IPS-11a (cell line): ENCODE results near the gene MYH16.
"Not testable (repeated sequence)": the region's sequence is repeated elsewhere in the genome, so short reads cannot be mapped to it uniquely, and the experiment has no call there.

Experiments
- H3K4me3 ChIP-seq: one replicate; pipeline ENCODE4 v1.5.1; 2013; ENCODE audit warnings: low read depth, low read length, control low read depth

The MYH16 gene

DNA sequence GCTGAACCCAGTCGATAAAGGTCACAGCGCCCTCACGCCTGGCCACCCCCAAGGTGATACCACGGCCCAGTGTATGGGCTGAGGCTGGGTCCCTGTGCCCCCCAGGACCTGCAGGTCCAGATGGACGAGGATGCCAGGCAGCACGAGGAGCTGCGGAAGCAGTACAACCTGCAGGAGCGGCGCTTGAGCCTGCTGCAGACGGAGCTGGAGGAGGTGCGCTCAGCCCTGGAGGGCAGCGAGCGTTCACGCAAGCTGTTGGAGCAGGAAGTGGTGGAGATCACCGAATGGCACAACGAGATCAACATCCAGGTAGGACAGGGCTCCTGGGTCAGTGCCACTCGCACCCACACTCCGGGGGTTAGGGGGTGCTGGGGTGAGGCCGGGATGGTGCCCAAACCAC is 28.9 kb downstream of the MYH16 start:
- H3K4me3 ChIP-seq, result no peak overlapping the region

DNA sequence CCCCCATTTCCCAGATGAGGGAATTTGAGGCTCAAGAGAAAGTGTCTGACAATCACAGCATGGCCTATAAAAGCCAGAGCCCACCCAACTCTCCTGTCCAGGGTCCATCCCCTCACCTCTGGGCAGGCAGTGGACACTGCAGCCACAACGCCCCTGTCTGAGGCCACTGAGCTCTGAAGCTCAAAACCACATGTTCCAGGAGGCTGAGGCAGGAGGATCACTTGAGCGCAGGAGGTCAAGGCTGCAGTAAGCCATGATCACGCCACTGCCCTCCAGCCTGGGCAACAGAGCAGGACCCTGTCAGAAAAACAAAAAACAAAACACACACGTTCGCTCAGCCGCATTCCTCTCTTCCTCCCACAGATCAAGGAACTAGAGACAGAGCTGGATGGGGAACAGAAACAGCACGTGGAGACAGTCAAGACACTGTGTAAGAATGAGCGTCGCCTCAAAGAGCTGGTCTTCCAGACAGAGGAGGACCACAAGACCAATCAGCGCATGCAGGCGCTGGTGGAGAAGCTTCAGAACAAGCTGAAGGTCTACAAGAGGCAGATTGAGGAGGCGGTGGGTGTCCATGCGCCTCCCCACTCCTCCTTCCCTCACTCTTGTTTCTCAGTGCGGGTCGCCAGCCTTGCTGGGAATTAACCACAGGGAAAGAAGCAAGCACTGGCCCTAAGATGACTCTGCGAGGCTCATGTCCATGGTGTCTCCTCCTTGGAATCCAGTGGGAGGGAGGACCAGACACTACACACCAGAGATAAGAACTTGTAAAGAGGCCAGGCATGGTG is 33.0 kb downstream of the MYH16 start:
- no peak overlapping the region for H3K4me3 ChIP-seq

DNA sequence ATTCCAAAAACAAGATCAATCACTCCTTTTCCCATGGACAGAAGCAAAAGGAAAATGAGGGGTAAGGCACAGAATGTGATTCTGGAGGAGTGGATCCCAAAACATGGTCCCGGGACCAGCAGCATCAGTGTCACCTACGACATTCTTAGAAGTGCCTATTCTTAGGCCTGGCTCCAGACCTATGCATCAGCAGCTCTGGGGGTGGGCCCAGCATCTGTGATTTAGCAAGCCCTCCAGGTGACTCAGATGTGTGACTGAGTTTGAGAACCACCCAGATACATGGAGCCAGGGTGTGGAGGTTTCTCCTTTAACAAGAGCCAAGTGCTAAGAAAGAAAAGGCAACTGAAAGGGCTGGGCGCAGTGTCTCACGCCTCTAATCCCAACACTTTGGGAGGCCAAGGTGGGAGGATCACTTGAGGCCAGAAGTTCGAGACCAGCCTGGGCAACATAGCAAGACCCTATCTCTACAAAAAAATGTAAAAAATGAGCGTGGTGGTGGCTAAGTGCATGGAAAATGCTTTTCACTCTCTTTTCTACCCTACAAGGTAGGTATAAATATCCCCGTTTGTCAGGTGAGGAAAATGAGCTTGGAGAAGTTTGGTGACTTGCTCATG is 35.9 kb downstream of the MYH16 start:
- H3K4me3 ChIP-seq, result no peak overlapping the region

DNA sequence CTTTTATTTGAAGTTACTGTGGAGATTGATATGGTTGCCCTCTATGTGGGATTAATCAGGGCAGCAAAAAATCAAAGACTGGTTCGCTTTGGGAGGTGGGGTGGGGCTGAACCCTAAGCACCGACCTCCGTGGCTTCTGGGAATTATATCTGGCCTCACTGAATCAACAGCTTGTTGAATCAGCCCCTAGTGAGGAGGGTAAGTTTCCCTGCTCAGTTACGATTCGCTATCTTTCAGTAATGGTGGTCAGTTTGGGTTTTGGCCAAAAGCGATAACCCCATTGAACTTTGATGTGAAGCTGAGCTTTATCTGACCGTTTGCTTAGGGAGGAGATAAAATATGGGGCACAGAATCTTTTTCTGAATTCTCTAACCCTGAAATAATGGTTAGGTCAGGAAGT is 36.5 kb downstream of the MYH16 start:
- H3K4me3 ChIP-seq, result no peak overlapping the region

DNA sequence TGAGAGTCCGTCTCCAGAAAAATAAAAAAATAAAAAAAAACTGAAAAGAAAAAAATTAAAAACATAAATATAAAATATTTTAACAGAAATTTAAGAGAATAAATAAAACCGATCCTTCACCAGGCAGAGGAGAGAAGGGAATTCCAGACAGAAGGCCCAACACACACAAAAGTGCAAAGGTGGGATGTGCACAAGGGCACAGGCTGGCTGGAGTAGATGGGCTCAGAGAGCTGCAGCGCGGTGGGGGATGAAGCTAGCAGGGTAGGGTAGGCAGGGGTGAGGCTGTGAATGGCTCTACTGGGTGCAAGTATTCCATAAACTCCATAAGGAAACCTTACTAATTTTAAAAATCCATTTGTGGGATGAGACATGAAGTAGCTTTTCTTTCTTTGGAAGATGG is 37.4 kb downstream of the MYH16 start:
- H3K4me3 ChIP-seq, result no peak overlapping the region

DNA sequence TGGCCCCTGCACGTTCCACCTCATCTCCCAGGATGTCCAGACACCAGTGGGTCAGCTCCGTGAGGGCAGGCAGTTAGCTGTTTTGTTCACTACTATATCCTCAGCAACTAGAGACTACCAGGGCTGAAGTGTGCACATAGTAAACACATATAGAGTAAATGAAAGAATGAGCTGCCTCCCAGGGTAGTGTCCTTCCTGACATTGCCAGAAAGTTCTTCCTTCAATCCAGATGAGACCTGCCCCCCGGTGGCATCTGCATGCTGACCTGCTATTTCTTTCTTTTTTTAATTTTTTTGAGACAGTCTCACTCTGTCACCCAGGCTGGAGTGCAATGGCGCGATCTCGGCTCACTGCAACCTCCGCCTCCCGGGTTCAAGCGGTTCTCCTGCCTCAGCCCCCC is 39.1 kb downstream of the MYH16 start:
- no peak overlapping the region for H3K4me3 ChIP-seq

DNA sequence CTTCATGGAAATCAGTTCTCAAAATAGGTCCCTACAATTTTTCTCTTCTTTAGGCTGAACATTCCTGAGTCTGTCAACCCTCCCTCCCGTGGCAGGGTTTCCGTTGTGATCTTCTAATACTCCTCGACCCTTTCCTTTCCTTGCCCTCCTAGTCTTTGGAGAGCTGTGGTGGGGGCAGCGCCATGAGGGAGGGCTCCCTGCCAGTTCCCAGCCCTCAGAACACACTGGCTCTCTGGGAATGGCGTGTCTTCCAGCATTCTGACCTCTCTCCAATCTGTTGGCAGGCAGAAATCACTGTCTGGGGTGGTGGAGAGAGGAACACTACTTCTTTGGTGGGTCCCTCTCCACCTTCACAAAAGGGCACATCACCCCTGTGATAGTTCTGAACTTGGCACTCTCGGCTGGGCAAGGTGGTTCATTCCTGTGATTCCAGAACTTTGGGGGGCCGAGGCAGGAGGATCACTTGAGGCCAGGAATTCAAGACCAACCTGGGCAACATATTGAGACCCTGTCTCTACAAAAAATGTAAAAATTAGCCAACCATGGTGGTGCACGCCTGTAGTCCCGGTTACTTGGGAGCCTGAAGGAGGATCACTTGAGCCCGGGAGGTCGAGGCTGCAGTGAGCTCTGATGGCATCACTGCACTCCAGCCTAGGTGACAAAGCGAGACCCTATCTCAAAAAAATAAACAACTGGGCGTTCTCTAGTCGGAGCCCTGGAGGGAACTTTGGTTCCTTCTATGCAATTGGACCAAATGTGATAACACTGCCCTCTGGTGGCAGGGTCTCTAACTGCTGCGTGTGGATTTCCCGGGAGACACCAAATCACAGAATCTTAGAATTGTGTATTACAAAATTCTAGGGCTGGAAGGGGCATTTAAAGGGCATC is 39.9 kb downstream of the MYH16 start:
- H3K4me3 ChIP-seq, result no peak overlapping the region

DNA sequence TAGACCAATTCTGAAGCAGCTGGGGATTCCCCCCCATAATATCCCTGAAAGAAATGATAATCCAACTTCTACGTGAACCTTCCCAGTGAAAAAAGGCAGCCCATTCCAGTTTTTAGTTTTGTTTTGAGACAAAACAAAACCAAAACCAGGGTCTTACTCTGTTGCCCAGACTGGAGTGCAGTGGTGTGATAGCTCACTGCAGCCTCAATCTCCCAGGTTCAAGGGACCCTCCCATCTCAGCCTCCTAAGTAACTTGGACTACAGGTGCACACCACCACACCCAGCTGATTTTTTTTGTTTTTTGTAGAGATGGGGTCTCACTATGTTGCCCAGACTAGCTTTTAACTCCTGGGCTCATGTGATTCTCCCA is 40.5 kb downstream of the MYH16 start:
- H3K4me3 ChIP-seq, result no peak overlapping the region

DNA sequence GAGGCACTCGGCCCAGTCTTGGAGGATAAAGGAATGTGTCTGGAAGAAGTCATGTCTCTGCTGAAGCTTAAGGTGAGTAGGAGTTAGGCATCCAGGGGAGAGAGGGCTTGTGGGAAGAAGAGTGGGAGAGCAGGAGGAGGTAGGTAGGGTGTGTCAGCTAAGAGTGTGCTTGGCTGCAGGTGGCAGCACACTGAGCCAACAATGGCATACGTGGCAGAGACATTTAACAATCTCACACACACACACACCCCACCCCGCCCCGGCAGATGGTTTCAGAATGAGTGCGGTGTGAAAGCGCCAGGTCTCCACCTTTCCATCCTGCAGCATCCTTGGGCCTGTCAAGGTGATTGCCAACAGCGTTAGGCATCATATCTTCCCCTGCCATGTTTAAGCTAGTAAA is 41.9 kb downstream of the MYH16 start:
- H3K4me3 ChIP-seq, result no peak overlapping the region

DNA sequence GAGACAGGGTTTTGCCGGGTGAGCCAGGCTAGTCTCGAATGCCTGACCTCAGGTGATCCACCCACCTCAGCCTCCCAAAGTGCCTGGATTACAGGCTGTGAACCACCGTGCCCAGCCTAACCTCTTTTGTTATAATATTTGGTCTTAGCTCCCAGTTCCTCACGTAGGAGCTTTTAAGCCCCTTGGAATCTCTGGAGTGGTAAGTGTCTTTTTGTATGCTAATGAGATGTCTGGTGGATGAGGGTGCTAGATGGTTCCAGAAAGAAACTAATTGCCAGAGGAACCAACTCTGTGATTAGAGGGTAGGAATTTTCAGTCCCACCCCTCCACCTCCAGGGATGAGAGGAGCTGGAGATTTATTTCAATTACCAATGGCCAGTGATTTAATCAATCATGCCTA is 47.7 kb downstream of the MYH16 start:
- no peak overlapping the region for H3K4me3 ChIP-seq

DNA sequence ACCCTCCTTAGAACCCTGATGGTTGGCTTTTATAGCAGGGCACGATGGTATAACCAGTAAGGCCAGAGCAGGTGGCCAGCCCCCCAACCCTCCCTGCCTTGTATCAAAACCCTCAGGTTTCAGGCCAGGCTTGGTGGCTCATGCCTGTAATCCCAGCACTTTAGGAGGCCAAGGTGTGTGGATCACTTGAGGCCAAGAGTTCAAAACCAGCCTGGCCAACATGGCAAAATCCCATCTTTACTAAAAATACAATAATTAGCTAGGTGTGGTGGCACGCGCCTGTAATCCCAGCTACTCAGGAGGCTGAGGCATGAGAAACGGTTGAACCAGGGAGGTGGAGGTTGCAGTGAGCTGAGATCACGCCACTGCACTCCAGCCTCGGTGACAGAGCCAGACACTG is 50.0 kb downstream of the MYH16 start:
- H3K4me3 ChIP-seq, result not testable (repeated sequence)

DNA sequence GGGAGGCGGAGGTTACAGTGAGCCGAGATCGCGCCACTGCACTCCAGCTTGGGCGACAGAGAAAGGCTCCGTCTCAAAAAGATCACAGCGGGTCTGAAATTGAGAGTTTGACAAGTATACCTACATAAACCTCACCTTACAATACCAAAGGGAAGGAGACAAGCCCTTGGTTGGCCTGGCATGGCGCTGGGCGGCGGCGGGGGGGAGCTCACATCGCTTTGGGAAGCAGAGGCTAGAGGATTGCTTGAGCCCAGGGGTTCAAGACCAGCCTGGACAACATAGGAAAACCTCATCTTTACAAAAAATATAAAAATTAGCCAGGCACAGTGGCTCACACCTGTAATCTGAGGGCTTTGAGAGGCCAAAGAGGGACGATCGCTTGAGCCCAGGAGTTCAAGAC is 51.9 kb downstream of the MYH16 start:
- peak overlapping the region; percentile 73 for H3K4me3 ChIP-seq

DNA sequence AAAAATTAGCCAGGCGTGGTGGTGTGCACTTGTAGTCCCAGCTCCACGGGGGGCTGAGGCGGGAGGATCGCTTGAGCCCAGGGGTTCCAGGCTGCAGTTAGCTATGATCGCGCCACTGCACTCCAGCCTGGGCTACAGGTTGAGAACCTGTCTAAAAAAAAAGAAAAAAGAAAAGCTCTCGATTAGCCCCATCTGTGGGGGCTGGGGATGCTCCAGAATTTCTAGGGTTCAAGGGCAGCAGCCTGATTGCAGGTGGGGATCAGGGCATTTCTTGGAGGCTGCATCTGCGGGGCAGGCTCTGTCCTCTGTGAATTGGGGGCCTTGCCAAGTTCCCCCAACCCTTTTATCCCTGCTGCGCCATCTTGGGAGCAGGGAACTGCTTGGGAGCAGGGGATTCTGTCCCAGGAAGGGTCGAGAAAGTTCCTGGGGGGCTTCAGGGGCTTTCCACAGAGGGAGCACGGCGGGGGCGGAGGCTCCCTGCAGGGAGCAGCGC is 52.4 kb downstream of the MYH16 start:
- H3K4me3 ChIP-seq, result peak overlapping the region; percentile 73

DNA sequence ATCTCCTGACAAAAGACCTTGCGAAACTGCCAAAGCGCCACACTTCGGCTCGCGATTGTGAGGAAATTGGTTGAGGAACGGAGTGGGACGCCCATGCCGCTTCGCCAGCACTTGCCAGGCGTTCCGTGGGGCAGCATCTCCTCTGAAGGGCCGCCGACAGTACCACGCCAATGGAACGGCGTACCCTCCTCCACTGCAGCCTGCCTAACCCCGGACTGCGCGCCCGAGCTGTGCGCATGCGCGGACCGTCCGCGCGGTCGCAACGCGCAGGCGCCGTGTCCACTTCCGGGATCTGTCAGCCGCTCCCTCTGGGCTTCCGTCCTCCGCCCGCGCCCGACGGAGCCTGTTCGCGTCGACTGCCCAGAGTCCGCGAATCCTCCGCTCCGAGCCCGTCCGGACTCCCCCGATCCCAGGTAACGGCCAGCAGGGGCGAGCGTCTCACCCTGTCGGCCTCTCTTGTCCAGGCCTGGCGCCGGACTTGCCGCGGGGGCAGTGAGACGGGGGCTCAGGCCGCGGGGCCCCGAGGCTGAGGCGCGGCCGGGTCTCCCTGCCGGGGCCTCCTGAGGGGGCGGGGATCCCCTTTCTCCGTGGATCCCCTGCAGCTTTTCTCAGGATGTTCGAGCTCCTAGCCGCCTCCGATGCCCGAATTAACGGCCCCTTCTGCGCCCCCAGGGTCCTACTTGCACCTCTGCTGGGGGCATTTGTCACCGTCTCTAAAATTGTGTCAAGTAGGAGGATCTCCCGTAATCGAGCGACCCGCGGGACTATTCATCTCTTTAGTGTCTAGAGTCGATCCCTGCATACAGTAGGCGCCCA is 53.2 kb downstream of the MYH16 start, which contains the start of gene ARPC1A:
Gene ARPC1A, plus strand, starts transcription at position 307 of the 816 bp plus-strand sequence. CDS start 7,456 bp downstream, outside the sequence.
- H3K4me3 ChIP-seq, result peak within 1 kb of the TSS; percentile 73

DNA sequence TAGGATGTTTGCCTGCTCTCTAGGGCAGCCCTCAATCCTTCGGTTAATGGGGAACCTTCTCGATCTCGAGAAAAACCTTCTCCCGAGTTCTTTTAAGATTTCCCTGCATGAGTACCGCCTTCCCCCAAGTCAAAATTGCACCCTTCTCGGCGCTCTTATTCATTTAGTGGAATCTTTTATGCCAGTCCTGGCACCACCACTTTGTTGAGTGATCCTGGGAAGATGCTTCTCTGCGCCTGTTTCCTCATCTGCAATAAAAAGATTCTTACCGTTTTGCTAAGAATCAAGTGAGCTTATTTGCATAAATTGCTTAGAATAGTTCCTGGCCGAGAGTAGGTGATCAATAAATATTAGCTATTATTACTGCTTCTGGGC is 53.8 kb downstream of the MYH16 start:
- H3K4me3 ChIP-seq, result peak overlapping the region; percentile 73

DNA sequence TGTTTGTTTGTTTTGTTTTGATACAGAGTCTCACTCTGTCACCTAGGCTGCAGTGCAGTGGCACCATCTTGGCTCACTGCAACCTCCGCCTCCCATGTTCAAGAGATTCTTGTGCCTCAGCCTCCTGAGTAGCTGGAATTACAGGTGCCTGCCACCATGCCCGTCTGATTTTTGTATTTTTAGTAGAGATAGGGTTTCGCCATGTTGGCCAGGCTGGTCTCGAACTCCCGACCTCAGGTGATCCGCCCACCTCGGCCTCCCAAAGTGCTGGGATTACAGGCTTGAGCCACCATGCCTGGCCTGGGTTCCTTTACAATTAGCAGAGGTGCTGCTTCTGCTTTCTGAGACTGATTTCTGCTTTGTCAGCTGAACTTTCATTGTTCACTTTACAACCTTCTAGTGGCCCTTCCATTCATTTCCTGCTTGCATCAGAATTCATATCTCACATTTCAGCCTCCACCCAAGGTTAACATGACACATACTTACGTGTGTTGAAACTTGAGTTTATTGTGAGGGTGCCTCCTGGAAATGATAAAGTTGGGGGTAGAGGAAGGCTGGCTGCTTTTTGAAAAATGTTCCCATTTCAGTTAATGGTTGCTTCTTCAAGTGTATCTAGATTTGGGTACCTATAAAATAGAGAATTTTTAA is 57.8 kb downstream of the MYH16 start:
- H3K4me3 ChIP-seq, result not testable (repeated sequence)

DNA sequence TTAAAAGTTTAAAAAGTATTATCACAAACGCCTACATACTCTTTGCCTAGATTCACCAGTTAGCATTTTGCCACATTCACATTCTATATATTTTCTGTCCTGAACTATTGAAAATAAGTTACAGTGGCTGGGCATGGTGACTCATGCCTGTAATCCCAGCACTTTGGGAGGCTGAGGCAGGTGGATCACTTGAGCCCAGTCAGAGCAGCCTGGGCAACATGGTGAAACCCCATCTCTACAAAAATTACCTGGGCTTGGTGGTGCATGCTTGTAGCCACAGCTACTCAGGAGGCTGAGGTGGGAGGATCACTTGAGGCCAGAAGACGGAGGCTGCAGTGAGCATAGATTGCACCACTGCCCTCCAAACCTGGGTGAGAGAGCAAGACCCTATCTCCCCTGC is 58.4 kb downstream of the MYH16 start:
- H3K4me3 ChIP-seq, result no peak overlapping the region

DNA sequence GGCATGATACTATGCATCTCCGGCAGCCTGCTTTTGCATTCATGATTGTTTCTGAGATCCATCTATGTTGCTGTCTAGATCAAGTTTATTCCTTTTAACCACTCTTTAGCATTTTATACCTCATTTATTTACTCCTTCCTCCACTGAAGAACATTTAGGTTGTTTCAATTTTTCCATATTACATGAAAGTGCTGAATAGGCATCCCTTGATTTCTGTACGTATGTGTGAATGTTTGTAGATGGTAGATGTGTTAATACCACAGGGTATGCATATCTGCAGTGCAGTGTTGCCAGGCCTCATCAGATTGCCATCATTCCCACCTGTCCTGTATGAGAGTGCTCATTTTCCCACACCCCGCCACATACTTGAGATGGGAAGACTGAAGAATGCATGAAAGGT is 67.0 kb downstream of the MYH16 start:
- no peak overlapping the region for H3K4me3 ChIP-seq

DNA sequence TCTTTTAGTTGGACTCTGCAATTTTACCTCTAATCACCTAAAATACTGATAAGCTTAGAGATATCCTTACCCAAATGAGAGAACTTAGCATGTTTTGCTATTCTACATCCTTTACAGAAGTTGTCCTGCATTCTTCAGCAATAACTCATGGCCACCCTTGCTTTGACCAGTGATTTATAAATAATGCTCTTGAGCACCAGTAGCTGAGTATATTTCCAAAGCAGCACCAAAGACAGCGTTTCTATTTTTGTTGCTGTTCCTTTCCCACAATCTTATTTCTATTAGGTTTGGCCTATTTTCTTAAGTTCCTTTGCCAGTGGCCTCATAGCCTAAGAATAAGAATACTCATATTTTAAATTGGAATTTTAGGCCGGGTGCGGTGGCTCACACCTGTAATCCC is 68.0 kb downstream of the MYH16 start:
- no peak overlapping the region for H3K4me3 ChIP-seq

DNA sequence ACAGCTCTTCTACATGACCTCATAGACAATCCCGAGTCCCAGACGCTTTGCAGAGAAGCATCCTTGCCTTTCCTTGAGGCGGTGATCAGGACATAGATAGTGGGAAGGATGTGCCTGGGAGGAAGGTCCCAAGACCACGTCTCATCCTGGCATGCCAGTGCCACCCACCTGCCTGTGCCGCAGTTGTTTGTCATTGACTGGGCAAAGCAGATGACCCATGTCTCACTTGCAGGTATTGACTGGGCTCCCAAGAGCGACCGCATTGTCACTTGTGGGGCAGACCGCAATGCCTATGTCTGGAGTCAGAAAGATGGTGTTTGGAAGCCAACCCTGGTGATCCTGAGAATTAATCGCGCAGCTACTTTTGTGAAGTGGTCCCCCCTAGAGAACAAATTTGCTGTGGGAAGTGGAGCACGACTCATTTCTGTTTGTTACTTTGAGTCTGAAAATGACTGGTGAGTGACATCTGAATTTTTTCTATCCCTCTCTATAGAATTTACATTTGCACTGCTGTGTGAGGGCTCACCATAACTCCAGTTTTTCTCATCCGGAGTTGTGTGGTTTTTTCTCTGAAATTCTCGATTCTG is 71.5 kb downstream of the MYH16 start:
- no peak overlapping the region for H3K4me3 ChIP-seq
